LNCAP (cell line): Measurements from ENCODE around the gene GALNT1.

ENCODE experiments used
- TF ChIP-seq, protein P1 (sequence below): fragments of 450-650 bp; IDR thresholded peaks from 2 replicates; pipeline ENCODE4 v1.5.1; 2017; ENCODE audit warnings: mild to moderate bottlenecking

The GALNT1 gene

DNA sequence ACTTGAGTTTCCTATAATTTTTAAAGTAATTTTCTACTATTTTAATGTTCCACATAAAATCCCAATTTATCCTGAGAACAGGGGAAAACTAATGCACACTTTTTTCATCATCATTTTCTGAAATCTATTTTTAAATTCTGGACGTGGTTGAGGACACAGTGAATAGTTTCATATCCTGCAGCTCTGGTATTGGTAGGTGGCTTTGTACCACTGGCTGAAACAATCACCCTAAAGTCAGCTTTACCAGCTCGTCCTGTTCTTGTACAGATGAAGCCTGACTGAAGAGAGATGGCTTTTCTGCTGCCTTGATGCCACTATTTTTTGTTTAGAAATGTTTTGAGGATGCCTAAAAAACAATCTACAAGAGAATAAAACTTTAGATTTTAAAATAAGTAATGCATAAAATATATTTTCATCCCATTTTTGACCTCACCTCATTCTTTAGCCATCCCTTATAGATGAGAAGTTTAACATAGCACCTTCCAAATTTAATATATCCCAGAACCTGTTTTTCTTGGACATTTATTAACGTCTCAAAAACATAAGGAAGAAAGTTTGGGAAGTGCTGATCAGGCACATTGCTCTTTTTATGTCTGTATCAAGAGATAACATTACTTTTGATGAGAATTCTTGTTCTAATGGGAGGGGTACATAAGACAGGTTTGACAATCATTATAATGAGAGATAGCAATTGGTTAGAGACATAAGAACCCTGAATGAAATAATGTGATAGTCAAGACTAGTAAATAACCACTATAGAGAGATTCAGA is 80.9 kb downstream of the GALNT1 start:
- TF ChIP-seq, protein P1, sequence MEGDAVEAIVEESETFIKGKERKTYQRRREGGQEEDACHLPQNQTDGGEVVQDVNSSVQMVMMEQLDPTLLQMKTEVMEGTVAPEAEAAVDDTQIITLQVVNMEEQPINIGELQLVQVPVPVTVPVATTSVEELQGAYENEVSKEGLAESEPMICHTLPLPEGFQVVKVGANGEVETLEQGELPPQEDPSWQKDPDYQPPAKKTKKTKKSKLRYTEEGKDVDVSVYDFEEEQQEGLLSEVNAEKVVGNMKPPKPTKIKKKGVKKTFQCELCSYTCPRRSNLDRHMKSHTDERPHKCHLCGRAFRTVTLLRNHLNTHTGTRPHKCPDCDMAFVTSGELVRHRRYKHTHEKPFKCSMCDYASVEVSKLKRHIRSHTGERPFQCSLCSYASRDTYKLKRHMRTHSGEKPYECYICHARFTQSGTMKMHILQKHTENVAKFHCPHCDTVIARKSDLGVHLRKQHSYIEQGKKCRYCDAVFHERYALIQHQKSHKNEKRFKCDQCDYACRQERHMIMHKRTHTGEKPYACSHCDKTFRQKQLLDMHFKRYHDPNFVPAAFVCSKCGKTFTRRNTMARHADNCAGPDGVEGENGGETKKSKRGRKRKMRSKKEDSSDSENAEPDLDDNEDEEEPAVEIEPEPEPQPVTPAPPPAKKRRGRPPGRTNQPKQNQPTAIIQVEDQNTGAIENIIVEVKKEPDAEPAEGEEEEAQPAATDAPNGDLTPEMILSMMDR: no peak

DNA sequence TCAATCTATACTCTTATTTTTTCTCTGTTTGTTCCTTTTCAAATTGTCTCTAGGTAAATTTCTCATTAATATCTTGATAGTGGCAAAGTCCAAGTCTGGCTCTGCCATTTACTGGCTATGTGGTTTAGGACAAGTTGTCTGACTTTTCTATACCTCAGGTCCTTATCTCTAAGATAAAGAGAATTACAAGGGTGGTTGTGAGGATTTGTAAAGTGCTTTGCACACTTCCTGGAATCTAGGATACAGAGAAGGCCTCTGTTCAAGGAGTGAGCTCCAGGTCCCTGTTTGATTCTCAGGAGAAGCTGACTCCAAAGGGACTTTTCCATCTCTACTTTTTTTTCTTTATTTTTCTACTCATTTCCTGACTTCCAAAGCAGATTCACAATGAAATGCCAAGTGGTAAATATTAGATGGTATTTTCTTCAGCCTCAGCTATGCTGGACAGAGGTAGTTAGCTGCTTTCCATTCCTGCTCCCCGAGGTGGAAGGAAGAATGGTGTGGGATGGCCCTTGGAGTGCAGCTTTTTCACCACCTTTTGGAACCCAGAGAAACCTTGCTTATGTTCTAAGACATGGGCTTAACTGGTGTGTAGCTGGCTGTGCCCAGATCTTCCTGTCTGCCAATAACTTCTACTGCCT is 90.5 kb downstream of the GALNT1 start:
- TF ChIP-seq, protein P1: no peak

DNA sequence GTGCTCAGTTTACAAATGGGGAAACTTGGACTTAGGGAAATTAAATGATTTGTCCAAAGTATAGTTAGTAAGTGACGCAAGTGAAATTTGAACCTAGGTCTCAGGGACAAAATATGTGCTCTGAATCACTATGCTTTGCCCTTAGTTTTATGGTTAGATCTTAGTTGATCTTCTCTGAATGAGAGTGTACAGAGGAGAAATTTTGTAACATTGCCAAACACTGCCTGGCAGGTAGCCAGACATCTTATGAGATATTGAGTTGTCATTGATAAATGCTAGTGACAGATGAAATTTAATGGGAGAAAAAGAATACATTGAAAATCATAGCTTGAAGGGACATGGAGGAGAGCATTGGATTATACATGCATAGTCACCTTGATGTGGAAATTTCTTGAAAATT is 91.4 kb downstream of the GALNT1 start:
- TF ChIP-seq, protein P1: no peak

DNA sequence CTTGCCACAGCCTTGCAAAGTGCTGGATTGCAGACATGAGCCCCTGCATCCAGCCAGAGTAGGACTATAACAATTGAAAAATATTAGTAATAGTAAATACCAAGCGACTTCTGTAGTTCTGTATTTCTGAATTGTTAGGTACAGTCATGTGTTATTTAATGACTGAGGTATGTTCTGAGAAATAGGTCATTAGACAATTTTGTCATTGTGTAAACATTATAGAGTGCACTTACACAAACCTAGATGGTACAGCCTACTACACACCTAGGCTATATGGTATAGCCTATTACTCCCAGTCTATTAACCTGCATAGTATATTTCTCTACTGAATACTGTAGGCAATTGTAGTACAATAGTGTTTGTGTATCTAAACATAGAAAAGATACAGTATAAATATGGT is 92.1 kb downstream of the GALNT1 start:
- TF ChIP-seq, protein P1: no peak

DNA sequence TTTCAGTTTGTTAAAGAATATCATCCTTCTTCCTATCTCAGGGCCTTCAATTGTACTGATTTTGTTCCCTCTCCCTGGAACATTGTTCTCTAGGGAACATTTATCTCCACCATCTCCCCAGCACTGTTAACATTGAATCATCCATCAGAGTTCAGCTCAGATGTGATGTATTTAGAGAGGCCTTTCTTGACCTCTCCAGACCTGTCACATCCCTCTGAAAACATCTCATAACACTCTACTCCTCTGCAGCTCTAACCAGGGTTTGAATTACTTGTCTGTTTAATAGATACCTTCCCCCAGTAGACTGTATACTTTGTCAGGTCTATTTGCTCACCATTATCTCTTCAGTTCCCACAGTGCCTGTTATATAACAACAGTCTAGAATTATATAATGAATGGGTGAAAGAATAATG is 98.6 kb downstream of the GALNT1 start:
- TF ChIP-seq, protein P1: no peak

DNA sequence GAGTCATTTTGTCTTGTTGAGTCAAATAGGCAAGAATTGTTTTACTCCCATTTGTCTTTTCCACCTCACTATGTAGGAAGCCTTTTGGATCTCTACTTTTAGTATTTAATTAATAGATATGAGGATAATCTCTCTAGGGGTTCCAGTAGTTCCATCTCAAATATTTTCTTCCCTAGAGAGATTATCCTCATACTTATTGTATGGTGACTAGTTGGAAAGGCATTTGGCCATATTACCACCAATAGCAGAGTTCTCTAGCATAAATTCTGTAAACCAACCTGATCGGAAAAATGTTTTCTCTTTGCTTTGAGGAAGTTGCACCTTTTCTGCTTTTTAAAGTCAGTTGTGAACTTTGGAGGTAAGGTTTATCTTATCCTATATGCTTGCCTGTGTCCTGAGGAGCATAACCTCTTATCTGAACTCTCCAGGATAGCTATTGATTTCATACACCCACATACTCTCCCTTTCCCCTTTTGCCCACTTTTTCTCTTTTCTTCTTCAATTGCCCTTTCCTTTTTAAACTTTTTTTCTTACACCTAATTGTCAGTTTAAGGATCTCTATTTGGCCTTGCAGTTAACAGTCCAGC is 100.8 kb downstream of the GALNT1 start:
- TF ChIP-seq, protein P1: no peak

DNA sequence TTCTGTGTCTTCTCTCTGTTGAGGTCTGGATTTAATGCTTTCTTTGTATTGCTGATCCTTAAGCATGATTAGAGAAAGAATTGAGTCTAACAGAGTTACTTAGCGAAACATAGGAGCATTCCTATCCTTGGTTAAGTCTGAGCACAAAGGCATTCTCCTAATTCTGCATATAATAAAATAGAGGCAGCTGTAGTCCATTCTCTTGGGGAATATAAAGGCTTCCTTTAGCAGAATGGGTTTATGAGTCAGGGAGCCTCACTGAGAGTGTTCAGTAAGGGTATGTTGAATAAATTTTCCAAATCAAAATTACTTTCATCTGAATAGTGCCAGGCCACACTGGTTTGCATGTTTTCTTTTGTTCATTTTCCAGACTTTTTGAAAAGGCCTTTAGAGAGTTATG is 101.5 kb downstream of the GALNT1 start:
- TF ChIP-seq, protein P1: no peak
